Stimulated activated naive CD8-positive, alpha-beta T cell treated with anti-CD3 and anti-CD28 coated beads, Interleukin-15, amount 100 ng/mL, for 72 hours (primary cell): ENCODE measurements around the gene GARIN1A.
A peak's percentile ranks its signal among the peaks of the same experiment; 100 is the strongest.
"Not testable (repeated sequence)": the region's sequence is repeated elsewhere in the genome, so short reads cannot be mapped to it uniquely, and the experiment has no call there.

Experiments used
- ATAC-seq: fragments of 150-1000 bp; cut with Tn5 transposase; 2 replicates; pipeline ENCODE4 v1.10.0; 2021; ENCODE audit warnings: mild to moderate bottlenecking, moderate library complexity
- DNase-seq, 2 donors: peaks; one replicate each; pipeline ENCODE4 v3.0.0; 2021 to 2022
- H3K27ac Mint-ChIP-seq, 2 donors: one replicate each; pipeline ENCODE4 v1.8.0; 2022; ENCODE audit warnings: mild to moderate bottlenecking in 2 of 2, mixed read lengths in 2 of 2, moderate library complexity in 2 of 2
- H3K27me3 Mint-ChIP-seq: one replicate; pipeline ENCODE4 v1.8.0; 2022; ENCODE audit warnings: mixed read lengths
- H3K4me1 Mint-ChIP-seq: one replicate; pipeline ENCODE4 v1.8.0; 2022; ENCODE audit warnings: mild to moderate bottlenecking, mixed read lengths
- H3K4me3 Mint-ChIP-seq, 2 donors: one replicate each; pipeline ENCODE4 v1.8.0; 2022; ENCODE audit warnings: mild to moderate bottlenecking in 2 of 2, mixed read lengths in 2 of 2, moderate library complexity in 1 of 2
- H3K9me3 Mint-ChIP-seq, 2 donors: one replicate each; pipeline ENCODE4 v1.8.0; 2022; ENCODE audit warnings: mixed read lengths in 2 of 2

Gene GARIN1A

DNA sequence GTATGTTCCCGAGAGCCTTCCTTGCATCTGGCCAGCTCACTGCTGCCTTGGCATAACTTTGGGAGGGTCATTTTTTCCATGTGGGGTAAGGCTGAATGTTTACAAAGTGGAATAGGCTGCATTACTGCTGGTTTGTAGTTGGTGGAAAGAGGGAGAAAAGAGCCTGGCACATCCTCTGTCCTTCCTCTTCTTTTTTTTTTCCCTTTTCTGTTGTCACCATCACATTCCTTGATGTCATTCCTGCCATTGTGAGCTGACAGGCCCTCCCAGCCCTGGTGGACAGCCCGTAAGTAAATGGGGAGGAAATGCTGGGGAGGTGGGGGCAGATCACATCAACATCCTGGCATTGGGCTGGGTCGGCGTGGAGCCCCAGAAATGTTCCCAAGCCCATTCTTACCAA, at the start of gene GARIN1A:
GARIN1A (plus strand) TSS at position 301 of the 400 bp plus-strand sequence. CDS start 106 bp downstream, outside the sequence.
- peaks cover 9% of the 10 kb centered on the region for H3K4me1 Mint-ChIP-seq
- H3K27me3 Mint-ChIP-seq: peaks cover 37% of the 10 kb centered on the region
- DNase-seq (no peak), ATAC-seq (no peak)
- H3K4me3 Mint-ChIP-seq: no peak within 1 kb of the TSS
- H3K27ac Mint-ChIP-seq: peak within 1 kb of the TSS in 1 of 2 donors; percentile 42
- no peaks in the 10 kb centered on the region for H3K9me3 Mint-ChIP-seq

DNA sequence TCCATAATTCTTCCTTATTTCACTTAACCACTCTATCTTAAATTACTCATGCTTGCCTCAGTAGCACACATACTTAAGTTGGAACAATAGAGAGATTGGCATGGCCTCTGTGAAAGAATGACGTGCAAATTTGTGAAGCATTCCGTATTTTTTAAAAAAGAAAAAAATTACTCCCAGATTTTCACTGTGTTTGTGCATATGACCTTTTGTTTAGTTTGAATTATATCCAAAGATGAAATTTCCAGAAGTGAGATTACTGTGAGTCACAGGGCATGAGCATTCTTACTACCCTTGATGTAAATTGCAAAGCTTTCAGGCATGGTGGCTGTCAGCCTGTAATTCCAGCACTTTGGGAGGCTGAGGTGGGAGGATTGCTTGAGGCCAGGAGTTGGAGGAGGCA, 45.0 kb upstream of the GARIN1A start:
- not testable (repeated sequence) for H3K4me3 Mint-ChIP-seq, ATAC-seq, H3K27me3 Mint-ChIP-seq, H3K27ac Mint-ChIP-seq, H3K9me3 Mint-ChIP-seq, DNase-seq, H3K4me1 Mint-ChIP-seq

DNA sequence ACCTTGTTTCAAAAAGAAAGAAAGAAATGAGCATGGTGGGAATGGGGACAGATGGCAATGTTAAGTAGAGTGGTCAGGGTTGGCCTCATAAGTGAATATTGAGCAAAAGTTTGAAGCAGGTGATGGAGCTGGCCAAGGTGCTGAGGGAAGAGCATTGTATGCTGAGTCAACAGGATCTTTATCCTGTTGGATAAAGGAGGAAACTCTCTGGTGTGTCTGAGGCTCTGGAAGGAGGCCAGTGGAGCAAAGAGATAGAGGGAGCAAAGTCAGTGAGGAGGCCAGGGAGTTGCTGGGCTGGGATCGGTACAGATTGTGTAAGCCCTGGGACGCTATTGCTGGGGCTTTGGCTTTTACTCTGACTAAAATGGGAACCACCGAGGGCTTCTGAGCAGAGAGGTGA, 38.2 kb upstream of the GARIN1A start:
- not testable (repeated sequence) for H3K4me3 Mint-ChIP-seq

DNA sequence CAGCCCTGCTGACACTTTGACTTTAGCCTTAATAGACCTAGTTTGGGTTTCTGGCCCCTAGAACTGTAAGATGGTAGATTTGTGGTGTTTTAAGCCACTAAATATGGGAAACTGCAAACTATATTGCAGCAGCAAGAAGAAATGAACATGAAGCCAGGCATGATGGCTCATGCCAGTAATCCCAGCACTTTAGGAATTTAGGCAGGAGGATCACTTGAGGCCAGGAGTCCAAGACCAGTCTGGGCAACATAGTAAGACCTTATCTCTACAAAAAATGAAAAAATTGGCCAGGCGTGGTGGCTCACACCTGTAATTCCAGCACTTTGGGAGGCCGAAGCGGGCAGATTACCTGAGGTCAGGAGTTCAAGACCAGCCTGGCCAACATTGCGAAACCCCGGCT, 26.9 kb upstream of the GARIN1A start:
- H3K4me1 Mint-ChIP-seq, H3K9me3 Mint-ChIP-seq, DNase-seq, H3K4me3 Mint-ChIP-seq, H3K27ac Mint-ChIP-seq, H3K27me3 Mint-ChIP-seq, ATAC-seq: not testable (repeated sequence)

More for the DNA sequence above, 38.2 kb upstream of the GARIN1A start:
- DNase-seq, H3K4me1 Mint-ChIP-seq, ATAC-seq, H3K27ac Mint-ChIP-seq, H3K9me3 Mint-ChIP-seq, H3K27me3 Mint-ChIP-seq: not testable (repeated sequence)

DNA sequence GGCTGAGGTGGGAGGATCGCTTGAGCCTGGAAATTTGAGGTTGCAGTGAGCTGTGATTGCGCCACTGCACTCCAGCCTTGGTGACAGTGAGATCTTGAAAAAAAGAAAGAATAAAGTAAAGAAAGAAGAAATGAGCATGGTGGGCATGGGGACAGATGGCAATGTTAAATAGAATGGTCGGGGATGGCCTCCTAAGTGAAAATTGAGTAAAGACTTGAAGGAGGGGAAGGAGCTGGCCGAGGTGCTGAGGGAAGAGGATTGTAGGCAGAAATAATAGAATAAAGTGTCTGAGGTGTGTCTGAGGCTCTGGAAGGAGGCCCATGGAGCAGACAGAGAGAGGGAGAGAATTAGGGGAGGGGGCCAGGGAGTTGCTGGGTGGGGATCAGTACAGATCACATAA, 26.2 kb upstream of the GARIN1A start:
- not testable (repeated sequence) for H3K9me3 Mint-ChIP-seq, ATAC-seq, H3K4me1 Mint-ChIP-seq, DNase-seq, H3K27me3 Mint-ChIP-seq, H3K4me3 Mint-ChIP-seq
- peak overlapping the region; percentile 80 to 93 for H3K27ac Mint-ChIP-seq

DNA sequence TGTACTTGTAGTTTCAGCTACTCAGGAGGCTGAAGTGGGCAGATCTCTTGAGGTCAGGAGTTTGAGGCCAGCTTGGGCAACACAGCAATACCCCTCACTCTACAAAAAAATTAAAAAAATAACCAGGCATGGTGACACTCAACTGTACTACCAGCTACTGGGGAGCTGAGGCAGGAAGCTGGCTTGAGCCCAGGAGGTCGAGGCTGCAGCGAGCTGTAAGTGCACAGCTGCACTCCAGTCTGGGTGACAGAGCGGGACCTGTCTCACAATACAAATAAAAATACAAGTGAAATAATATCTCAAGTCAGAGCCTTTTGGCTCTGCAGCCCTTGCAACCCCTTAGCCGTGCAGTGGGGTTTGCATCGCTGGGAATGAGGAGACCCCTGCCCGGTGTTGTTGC, 25.2 kb upstream of the GARIN1A start:
- H3K27ac Mint-ChIP-seq, H3K9me3 Mint-ChIP-seq, ATAC-seq, H3K4me3 Mint-ChIP-seq, H3K27me3 Mint-ChIP-seq, DNase-seq, H3K4me1 Mint-ChIP-seq: not testable (repeated sequence)

DNA sequence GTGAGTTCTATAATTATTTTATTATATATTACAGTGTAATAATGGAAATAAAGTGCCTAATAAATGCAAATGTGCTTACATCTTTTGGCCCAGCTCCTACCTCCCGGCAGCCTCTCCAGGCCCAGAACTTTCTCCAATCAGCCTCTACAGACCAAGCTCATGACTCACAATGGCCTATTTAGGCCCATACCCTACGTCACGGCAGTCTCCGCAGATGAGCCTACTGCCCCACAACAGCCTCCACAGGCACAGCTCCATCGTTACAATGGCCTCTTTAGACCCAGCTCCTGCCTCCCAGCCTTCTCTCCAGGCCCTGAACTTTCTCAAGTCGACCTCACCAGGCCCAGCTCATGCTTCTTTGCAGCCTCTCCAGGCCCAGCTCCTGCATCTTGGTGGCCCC, 21.0 kb upstream of the GARIN1A start:
- H3K4me3 Mint-ChIP-seq, H3K4me1 Mint-ChIP-seq, H3K9me3 Mint-ChIP-seq, ATAC-seq, H3K27me3 Mint-ChIP-seq, DNase-seq, H3K27ac Mint-ChIP-seq: not testable (repeated sequence)

DNA sequence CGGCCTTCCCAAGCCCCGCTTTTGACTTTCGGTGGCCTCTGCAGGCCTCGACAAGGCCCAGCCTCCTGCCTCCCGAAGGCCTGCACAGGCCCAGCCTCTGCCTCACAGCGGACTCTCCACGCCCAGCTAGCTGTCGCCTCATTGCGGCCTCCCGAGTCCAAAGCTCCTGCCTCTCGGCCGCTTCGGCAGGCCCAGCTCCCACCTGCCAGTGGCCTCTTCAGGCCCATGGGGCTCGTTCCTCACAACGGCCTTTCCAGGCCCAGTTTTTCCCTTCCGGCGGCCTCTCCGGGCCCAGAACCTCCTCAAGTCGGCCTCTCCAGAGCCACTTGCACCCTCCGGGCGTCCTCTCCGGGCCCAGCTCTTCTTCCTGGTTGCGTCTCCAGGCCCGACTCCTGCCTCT, 19.5 kb upstream of the GARIN1A start:
- ATAC-seq, H3K4me1 Mint-ChIP-seq, H3K27ac Mint-ChIP-seq, H3K4me3 Mint-ChIP-seq, H3K9me3 Mint-ChIP-seq, DNase-seq, H3K27me3 Mint-ChIP-seq: not testable (repeated sequence)

DNA sequence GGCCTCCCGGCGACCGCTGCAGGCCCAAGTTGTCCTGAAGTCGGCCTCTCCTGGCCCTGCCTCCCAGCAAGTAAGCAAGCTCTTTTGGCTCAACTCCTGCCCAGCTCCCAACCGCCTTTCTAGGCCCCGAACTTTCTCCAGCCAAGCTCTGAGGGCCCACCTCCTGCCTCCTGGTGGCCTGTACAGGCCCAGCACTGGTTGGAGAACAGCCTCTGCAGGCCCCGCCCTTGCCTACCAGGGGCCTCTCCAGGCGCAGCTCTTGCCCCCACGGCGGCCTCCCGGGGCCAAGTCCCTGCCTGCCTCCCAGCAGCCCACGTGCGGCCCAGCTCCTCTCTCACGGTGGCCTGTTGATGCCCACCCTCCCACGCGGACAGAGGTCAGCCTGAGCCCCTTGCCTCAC, 18.9 kb upstream of the GARIN1A start:
- not testable (repeated sequence) for H3K27me3 Mint-ChIP-seq, H3K27ac Mint-ChIP-seq, H3K4me3 Mint-ChIP-seq, ATAC-seq, DNase-seq, H3K9me3 Mint-ChIP-seq, H3K4me1 Mint-ChIP-seq

DNA sequence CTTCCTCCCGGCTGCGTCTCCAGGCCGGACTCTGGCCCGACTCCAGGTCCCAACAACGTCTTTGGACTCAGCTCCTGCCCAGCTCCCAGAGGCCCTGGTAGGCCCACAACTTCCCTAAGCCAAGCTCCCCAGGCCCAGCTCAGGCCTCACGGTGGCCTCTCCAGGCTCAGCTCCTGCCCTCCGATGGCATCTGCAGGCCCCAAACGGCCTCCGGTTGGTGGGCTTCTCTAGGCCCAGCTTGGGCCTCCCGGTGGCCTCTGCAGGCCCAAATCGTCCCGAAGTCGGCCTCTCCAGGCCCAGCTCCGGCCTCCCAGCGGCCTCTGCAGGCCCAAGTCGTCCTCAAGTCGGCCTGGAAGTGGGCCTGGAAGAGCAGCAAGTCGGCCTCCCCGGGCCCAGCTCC, 18.0 kb upstream of the GARIN1A start:
- not testable (repeated sequence) for DNase-seq, ATAC-seq, H3K27me3 Mint-ChIP-seq, H3K27ac Mint-ChIP-seq, H3K9me3 Mint-ChIP-seq, H3K4me1 Mint-ChIP-seq, H3K4me3 Mint-ChIP-seq

DNA sequence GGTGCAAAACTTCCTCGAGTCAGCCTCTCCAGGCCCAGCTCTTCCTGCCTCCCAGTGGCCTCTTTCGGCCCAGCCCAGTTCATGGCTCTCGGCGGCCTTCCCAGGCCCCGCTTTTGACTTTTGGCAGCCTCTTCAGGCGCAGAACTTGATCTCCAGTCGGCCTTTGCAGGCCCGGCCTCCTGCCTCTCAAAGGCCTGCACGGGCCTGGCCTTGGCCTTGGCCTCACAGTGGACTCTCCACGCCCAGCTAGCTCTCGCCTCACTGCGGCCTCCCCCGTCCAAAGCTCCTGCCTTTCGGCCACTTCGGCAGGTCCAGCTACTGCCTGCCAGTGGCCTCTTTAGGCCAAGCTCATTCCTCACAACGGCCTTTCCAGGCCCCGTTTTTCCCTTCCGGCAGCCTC, 17.6 kb upstream of the GARIN1A start:
- H3K9me3 Mint-ChIP-seq, H3K4me3 Mint-ChIP-seq, DNase-seq, H3K27me3 Mint-ChIP-seq, ATAC-seq, H3K4me1 Mint-ChIP-seq: not testable (repeated sequence)
- peak overlapping the region in 1 of 2 donors; percentile 93 for H3K27ac Mint-ChIP-seq

DNA sequence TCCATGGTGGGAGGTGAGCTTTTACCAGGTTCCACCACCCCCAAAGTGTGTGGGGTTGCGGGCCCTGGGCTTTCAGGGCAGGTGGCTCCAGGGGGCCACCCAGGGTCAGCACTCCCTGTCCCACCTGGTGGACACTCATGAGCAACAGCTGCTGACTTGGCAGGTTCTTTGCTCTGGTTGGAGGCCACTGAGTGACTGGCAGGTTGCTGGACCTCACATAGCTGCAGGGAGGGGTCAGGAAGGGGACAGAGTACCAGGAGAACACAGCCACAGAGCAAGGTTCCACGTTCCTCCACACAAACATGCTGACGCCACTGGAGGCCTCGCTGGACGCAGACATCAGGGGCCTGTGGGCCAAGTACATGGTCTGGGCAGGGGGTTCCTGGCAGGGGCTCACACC, 13.7 kb upstream of the GARIN1A start:
- not testable (repeated sequence) for DNase-seq, ATAC-seq, H3K4me1 Mint-ChIP-seq, H3K4me3 Mint-ChIP-seq, H3K27me3 Mint-ChIP-seq
- H3K9me3 Mint-ChIP-seq: peaks cover 6 to 23% of the 10 kb centered on the region in 2 donors
- H3K27ac Mint-ChIP-seq: peak overlapping the region in 1 of 2 donors; percentile 87

DNA sequence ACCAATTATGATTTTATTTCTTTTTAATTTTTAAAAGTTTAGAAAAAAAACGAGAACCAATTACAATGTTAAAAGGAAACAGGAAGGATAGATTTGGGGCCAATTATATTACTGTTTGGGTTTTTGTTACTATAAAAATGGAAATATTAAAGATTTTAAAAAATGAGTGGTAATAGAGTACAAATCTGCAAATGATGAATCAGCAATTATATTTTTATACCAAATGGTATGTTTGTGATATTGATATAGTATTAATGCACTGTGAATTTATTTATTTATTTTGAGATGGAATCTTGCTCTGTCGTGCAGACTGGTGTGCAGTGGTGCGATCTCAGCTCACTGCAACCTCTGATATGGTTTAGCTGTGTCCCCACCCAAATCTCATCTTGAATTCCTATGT, 11.5 kb upstream of the GARIN1A start:
- no peak for DNase-seq
- Mint-ChIP-seq H3K4me1 (no peaks in the 10 kb centered on the region), H3K27me3 (no peaks in the 10 kb centered on the region), H3K4me3 (no peak overlapping the region), H3K9me3 (peaks cover 6 to 24% of the 10 kb centered on the region in 2 donors), H3K27ac (no peak overlapping the region)
- ATAC-seq: no peak

DNA sequence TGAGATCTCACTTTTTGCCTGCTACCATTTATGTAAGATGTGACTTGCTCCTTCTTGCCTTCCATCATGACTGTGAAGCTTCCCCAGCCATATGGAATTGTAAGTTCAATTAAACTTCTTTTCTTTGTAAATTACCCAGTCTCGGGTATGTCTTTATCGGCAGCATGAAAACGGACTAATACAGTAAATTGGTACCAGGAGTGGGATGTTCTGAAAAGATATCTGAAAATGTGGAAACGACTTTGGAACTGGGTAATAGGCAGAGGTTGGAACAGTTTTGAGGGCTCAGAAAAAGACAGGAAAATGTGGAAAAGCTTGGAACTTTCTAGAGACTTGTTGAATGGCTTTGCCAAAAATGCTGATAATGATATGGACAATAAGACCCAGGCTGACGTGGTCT, 10.6 kb upstream of the GARIN1A start:
- no peak overlapping the region for H3K27ac Mint-ChIP-seq
- no peak for DNase-seq
- no peaks in the 10 kb centered on the region for H3K27me3 Mint-ChIP-seq
- peaks cover 6 to 24% of the 10 kb centered on the region in 2 donors for H3K9me3 Mint-ChIP-seq
- H3K4me1 Mint-ChIP-seq: no peaks in the 10 kb centered on the region
- no peak for ATAC-seq
- no peak overlapping the region for H3K4me3 Mint-ChIP-seq

DNA sequence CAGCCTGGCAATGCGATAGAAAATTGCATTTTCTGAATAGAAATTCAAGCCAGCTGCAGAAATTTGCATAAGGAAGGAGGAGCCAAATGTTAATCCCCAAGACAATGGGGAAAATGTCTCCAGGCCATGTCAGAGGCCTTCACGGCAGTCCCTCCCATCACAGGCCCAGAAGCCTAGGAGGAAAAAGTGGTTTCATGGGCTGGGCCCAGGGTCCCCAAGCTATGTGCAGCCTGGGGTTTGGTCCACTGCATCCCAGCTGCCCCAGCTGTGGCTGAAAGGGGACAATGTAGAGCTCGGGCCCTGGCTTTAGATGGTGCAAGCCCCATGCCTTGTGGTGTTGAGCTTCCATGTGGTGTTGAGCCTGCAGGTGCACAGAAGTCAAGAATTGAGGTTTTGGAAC, 10.0 kb upstream of the GARIN1A start:
- Mint-ChIP-seq H3K27ac (peak overlapping the region in 1 of 2 donors; percentile 74), H3K27me3 (no peaks in the 10 kb centered on the region), H3K4me1 (no peaks in the 10 kb centered on the region), H3K9me3 (peaks cover 6 to 24% of the 10 kb centered on the region in 2 donors), H3K4me3 (no peak overlapping the region)
- DNase-seq: no peak
- ATAC-seq: no peak

DNA sequence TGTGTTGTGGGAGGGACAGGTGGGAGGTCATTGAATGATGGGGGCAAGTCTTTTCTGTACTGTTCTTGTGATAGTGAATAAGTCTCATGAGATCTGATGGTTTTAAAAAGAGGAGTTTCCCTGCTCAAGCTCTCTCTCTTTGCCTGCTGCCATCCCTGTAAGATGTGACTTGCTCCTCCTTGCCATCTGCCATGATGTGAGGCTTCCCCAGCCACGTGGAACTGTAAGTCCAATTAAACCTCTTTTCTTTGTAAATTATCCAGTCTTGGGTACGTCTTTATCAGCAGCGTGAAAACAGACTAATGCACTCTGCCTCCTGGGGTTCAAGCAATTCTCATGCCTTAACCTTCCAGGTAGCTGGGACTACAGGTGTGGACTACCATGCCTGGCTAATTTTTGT, 8.9 kb upstream of the GARIN1A start:
- DNase-seq, H3K4me3 Mint-ChIP-seq, H3K4me1 Mint-ChIP-seq, ATAC-seq, H3K27me3 Mint-ChIP-seq: not testable (repeated sequence)
- H3K9me3 Mint-ChIP-seq: peaks cover 6 to 24% of the 10 kb centered on the region in 2 donors
- H3K27ac Mint-ChIP-seq: peak overlapping the region in 1 of 2 donors; percentile 78

DNA sequence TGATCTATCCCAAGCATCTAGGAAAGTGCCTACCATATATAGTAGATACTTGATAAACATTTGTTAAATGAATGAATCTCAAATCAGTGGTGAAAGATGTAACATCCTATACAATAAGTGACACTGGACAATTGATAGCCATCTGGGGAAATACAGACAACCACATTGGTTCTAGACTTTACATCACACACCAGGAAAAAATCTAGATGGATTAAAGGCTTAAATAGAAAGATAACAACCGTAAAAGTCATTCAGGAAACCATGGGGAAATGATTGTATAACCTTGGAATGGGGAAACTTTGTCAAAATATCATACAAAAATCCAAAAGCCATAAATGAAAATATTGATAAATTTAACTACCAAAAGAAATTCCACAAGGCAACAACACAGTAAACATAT, 7.0 kb upstream of the GARIN1A start:
- ATAC-seq (no peak), DNase-seq (no peak)
- Mint-ChIP-seq H3K27ac (no peak overlapping the region), H3K27me3 (no peaks in the 10 kb centered on the region), H3K9me3 (peaks cover 6 to 24% of the 10 kb centered on the region in 2 donors), H3K4me3 (no peak overlapping the region), H3K4me1 (no peaks in the 10 kb centered on the region)
